GM23338 (cell line): ENCODE data around the gene GRN. TPM values are rescaled to one million over a fixed set of nuclear protein-coding genes. Genes with fewer than 3 reads are reported as not detected.

Experiments
- ATAC-seq: fragments of 200-7000 bp; cut with Tn5 transposase; 3 replicates; pipeline ENCODE4 v1.9.1; 2020
- DNase-seq: peaks from one replicate; pipeline ENCODE4 v3.0.0-alpha.2; 2015; ENCODE audit warnings: low spot score
- H2AFZ ChIP-seq: fragments of 200-600 bp; sonication (generic); 2 replicates; pipeline ENCODE4 v1.8.0; 2016; ENCODE audit warnings: antibody characterized with exemption, mild to moderate bottlenecking, moderate library complexity
- H3F3A ChIP-seq: fragments of 200-600 bp; sonication (generic); replicated peaks from 2 replicates; pipeline ENCODE4 v1.8.0; 2017; ENCODE audit warnings: antibody characterized with exemption, mixed run types, low read depth
- H3K27ac ChIP-seq: fragments of 200-600 bp; sonication (generic); 2 replicates; pipeline ENCODE4 v1.6.1; 2016; ENCODE audit warnings: low read depth
- H3K27me3 ChIP-seq: fragments of 200-600 bp; sonication (generic); 2 replicates; pipeline ENCODE4 v1.8.0; 2016; ENCODE audit warnings: mild to moderate bottlenecking, mixed run types, moderate library complexity; ENCODE audit not compliant: insufficient read depth
- H3K36me3 ChIP-seq: fragments of 200-600 bp; sonication (generic); 2 replicates; pipeline ENCODE4 v1.8.0; 2016; ENCODE audit warnings: mild to moderate bottlenecking; ENCODE audit not compliant: insufficient read depth
- H3K4me1 ChIP-seq: fragments of 200-600 bp; sonication (generic); 2 replicates; pipeline ENCODE4 v1.8.0; 2016; ENCODE audit warnings: mild to moderate bottlenecking, moderate library complexity; ENCODE audit not compliant: insufficient read depth
- H3K4me2 ChIP-seq: fragments of 200-600 bp; sonication (generic); 2 replicates; pipeline ENCODE4 v1.7.1; 2017; ENCODE audit warnings: mixed run types
- H3K4me3 ChIP-seq: fragments of 200-600 bp; sonication (generic); 2 replicates; pipeline ENCODE4 v1.6.1; 2016; ENCODE audit warnings: mixed run types
- H3K79me2 ChIP-seq: fragments of 200-600 bp; sonication (generic); replicated peaks from 2 replicates; pipeline ENCODE4 v1.8.0; 2017; ENCODE audit warnings: mild to moderate bottlenecking; ENCODE audit not compliant: insufficient read depth
- H3K9me2 ChIP-seq: fragments of 200-600 bp; sonication (generic); 2 replicates; pipeline ENCODE4 v1.8.0; 2017; ENCODE audit not compliant: insufficient read depth
- H4K20me1 ChIP-seq: fragments of 200-600 bp; sonication (generic); replicated peaks from 2 replicates; pipeline ENCODE4 v1.8.0; 2017; ENCODE audit warnings: mild to moderate bottlenecking; ENCODE audit not compliant: insufficient read depth
- H3K27ac Mint-ChIP-seq: 2 replicates; pipeline ENCODE4 v1.8.0; 2020; ENCODE audit warnings: inconsistent platforms, mild to moderate bottlenecking, moderate library complexity, mixed read lengths
- H3K27me3 Mint-ChIP-seq: 3 replicates; pipeline ENCODE4 v1.8.0; 2022; ENCODE audit warnings: low read depth, mild to moderate bottlenecking, moderate library complexity, mixed read lengths, inconsistent platforms; ENCODE audit not compliant: insufficient read depth, poor library complexity
- H3K36me3 Mint-ChIP-seq: 3 replicates; pipeline ENCODE4 v1.8.0; 2021; ENCODE audit warnings: low read depth, mild to moderate bottlenecking, inconsistent platforms, moderate library complexity, mixed read lengths
- H3K4me1 Mint-ChIP-seq: 3 replicates; pipeline ENCODE4 v1.8.0; 2020; ENCODE audit warnings: mild to moderate bottlenecking, inconsistent platforms, mixed read lengths
- H3K4me3 Mint-ChIP-seq: 3 replicates; pipeline ENCODE4 v1.8.0; 2021; ENCODE audit warnings: moderate library complexity, mild to moderate bottlenecking, inconsistent platforms, mixed read lengths
- H3K9me3 Mint-ChIP-seq: 3 replicates; pipeline ENCODE4 v1.8.0; 2020; ENCODE audit warnings: moderate library complexity, mild to moderate bottlenecking, inconsistent platforms, mixed read lengths
- CREB1 ChIP-seq: fragments of 250-450 bp; sonication (Bioruptor Pico); IDR thresholded peaks from 2 replicates; pipeline ENCODE4 v1.5.0; 2020; ENCODE audit warnings: low read depth, mild to moderate bottlenecking, moderate library complexity
- EZH2 ChIP-seq: fragments of 200-600 bp; sonication (generic); IDR thresholded peaks from one replicate; pipeline ENCODE4 v1.8.0; 2017; ENCODE audit warnings: antibody characterized with exemption, mild to moderate bottlenecking, low read depth; ENCODE audit not compliant: unreplicated experiment
- EZH2phosphoT487 ChIP-seq: fragments of 200-600 bp; sonication (generic); IDR thresholded peaks from one replicate; pipeline ENCODE4 v1.8.1; 2018; ENCODE audit warnings: antibody characterized with exemption; ENCODE audit not compliant: unreplicated experiment
- NANOG ChIP-seq: IDR thresholded peaks from 2 replicates; pipeline ENCODE4 v1.6.1; 2016; ENCODE audit warnings: antibody characterized with exemption, borderline replicate concordance
- POLR2AphosphoS5 ChIP-seq: IDR thresholded peaks from 2 replicates; pipeline ENCODE4 v1.6.1; 2016; ENCODE audit warnings: antibody characterized with exemption, low read depth
- ZNF114 ChIP-seq: fragments of 250-450 bp; sonication (Bioruptor Pico); IDR thresholded peaks from 2 replicates; pipeline ENCODE4 v1.5.0; 2020; ENCODE audit warnings: mild to moderate bottlenecking, moderate library complexity
- polyA plus RNA-seq: library from polyadenylated mRNA; unstranded; fragments of >200 nt; fragmentation: Nextera tagmentation; extraction: Ambion mirVana; gene quantifications from 2 replicates; pipeline ENCODE4 v1.2.1, GENCODE V29; 2016
- total RNA-seq: library from RNA; depleted of rRNA; stranded (reverse); fragments of >200 nt; shearing (Covaris generic); gene quantifications from 2 replicates; pipeline ENCODE4 v1.2.3, GENCODE V29; 2014
- TF ChIP-seq, protein P1 (sequence below), 2 experiments: fragments of 200-600 bp in 1 of 2; sonication (generic) in 1 of 2; conservative IDR thresholded peaks; 2 replicates each; pipeline versions ENCODE4 v1.5.1 to v1.6.1; 2016 to 2017; ENCODE audit warnings: antibody characterized with exemption in 2 of 2, low read depth in 2 of 2, mild to moderate bottlenecking in 2 of 2, moderate library complexity in 1 of 2
- TF ChIP-seq, protein P2 (sequence below): IDR thresholded peaks from one replicate; pipeline ENCODE4 v1.6.1; 2018; ENCODE audit warnings: antibody characterized with exemption; ENCODE audit not compliant: unreplicated experiment
- TF ChIP-seq, protein P3 (sequence below): fragments of 250-450 bp; sonication (Bioruptor Pico); IDR thresholded peaks from 2 replicates; pipeline ENCODE4 v1.5.0; 2020; ENCODE audit warnings: mild to moderate bottlenecking, moderate library complexity

Gene GRN
- total and polyA plus RNA-seq, 2 experiments from 2014 or later, result 101 to 216 TPM

DNA sequence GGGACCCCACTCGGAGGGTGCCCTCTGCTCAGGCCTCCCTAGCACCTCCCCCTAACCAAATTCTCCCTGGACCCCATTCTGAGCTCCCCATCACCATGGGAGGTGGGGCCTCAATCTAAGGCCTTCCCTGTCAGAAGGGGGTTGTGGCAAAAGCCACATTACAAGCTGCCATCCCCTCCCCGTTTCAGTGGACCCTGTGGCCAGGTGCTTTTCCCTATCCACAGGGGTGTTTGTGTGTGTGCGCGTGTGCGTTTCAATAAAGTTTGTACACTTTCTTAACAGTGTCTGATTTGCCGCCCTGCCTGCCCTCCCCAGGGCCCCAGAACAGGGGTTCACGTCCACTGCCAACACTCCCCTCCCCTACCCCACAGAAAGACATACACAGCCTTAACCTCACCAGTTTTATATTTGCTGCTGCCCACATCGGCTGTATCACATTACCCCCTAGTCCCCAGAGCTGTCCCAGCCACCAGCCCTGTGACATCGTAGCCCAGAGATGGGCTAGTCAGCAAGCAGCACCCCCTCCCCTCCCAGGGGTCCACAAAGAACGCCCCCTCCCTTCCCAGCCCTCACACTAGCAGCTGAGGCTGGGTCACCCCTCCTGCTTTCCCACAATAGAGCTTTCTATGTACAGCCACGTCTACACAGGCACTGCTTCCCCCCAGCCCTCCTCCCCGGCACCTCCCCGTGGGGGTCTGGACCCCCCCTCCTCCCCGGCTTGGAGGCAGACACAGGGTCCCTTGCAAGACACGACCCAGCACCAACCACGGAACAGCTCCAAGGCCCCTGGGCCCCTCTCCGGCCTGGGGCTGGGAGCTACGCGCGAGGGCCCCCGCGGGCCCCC lies 7.9 kb downstream of the GRN start (continued):
- no peak for TF ChIP-seq EZH2
- no peak for TF ChIP-seq POLR2AphosphoS5
- TF ChIP-seq CREB1 (CRISPR knock-in tag), result no peak
- TF ChIP-seq, protein P1, sequence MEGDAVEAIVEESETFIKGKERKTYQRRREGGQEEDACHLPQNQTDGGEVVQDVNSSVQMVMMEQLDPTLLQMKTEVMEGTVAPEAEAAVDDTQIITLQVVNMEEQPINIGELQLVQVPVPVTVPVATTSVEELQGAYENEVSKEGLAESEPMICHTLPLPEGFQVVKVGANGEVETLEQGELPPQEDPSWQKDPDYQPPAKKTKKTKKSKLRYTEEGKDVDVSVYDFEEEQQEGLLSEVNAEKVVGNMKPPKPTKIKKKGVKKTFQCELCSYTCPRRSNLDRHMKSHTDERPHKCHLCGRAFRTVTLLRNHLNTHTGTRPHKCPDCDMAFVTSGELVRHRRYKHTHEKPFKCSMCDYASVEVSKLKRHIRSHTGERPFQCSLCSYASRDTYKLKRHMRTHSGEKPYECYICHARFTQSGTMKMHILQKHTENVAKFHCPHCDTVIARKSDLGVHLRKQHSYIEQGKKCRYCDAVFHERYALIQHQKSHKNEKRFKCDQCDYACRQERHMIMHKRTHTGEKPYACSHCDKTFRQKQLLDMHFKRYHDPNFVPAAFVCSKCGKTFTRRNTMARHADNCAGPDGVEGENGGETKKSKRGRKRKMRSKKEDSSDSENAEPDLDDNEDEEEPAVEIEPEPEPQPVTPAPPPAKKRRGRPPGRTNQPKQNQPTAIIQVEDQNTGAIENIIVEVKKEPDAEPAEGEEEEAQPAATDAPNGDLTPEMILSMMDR (conservative IDR thresholded peaks at IDR 0.05; ENCODE audit: low read depth in 2 of 2), result no peak
- TF ChIP-seq, protein P2, sequence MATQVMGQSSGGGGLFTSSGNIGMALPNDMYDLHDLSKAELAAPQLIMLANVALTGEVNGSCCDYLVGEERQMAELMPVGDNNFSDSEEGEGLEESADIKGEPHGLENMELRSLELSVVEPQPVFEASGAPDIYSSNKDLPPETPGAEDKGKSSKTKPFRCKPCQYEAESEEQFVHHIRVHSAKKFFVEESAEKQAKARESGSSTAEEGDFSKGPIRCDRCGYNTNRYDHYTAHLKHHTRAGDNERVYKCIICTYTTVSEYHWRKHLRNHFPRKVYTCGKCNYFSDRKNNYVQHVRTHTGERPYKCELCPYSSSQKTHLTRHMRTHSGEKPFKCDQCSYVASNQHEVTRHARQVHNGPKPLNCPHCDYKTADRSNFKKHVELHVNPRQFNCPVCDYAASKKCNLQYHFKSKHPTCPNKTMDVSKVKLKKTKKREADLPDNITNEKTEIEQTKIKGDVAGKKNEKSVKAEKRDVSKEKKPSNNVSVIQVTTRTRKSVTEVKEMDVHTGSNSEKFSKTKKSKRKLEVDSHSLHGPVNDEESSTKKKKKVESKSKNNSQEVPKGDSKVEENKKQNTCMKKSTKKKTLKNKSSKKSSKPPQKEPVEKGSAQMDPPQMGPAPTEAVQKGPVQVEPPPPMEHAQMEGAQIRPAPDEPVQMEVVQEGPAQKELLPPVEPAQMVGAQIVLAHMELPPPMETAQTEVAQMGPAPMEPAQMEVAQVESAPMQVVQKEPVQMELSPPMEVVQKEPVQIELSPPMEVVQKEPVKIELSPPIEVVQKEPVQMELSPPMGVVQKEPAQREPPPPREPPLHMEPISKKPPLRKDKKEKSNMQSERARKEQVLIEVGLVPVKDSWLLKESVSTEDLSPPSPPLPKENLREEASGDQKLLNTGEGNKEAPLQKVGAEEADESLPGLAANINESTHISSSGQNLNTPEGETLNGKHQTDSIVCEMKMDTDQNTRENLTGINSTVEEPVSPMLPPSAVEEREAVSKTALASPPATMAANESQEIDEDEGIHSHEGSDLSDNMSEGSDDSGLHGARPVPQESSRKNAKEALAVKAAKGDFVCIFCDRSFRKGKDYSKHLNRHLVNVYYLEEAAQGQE, result no peak
- no peak for TF ChIP-seq ZNF114 (CRISPR knock-in tag)
- no peak for TF ChIP-seq EZH2phosphoT487

DNA sequence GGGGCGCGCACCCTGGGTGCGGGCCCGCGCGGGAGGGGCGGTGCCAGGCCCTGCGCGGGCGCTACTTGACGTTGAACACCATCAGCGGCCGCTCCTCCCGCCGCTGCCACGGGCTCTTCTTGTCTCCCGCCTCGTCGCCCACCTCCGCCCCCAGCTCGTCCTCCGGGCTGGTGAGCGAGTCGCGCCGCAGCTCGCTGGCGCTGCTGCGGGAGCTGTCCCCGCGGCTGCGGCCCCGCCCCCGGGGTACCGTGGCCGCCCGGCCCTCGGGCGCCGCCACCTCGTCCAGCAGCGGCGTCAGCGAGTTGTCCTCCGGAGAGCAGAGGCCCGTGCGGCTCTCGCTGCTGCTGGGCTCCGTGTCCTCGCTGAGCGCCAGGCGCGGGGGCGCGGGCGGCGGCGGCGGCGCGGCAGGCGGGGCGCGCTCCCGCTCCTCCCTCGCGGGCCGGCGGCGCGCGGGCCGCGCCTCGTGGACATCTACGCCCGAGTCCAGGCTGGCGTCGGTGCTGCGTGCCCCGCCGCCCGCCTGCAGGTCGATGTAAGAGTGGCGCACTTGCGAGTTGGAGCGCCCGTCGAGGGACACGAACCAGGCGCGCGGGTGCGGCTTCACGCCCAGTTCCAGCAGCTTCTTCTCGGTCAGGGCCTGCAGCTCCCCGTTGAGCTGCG lies 8.7 kb downstream of the GRN start:
- Histone ChIP-seq H3K27me3 (peaks cover 8% of the 10 kb centered on the region; the same call in 1 of the 2 replicates), H3K9me2 (no peaks in the 10 kb centered on the region), H3K79me2 (no peaks in the 10 kb centered on the region), H3K27ac (no peak overlapping the region), H3F3A (peaks cover 10% of the 10 kb centered on the region; the same call in 1 of the 2 replicates), H3K36me3 (no peaks in the 10 kb centered on the region), H4K20me1 (peaks cover 3% of the 10 kb centered on the region; the same call in 1 of the 2 replicates), H3K4me3 (peak overlapping the region; percentile 60), H3K4me2 (peak overlapping the region; percentile 89), H2AFZ (no peak overlapping the region), H3K4me1 (peaks cover 4% of the 10 kb centered on the region; the same call in 1 of the 2 replicates)
- peaks cover 9% of the 10 kb centered on the region for H3K4me1 Mint-ChIP-seq
- peaks cover 2% of the 10 kb centered on the region; the same call in 1 of the 3 replicates for H3K9me3 Mint-ChIP-seq
- no peak overlapping the region for H3K27ac Mint-ChIP-seq
- ATAC-seq, result peak; percentile 3; the same call in 2 of the 3 replicates
- peak overlapping the region; percentile 67 for H3K4me3 Mint-ChIP-seq
- TF ChIP-seq POLR2AphosphoS5 (peak; percentile 22; the same call in 1 of the 2 replicates), EZH2phosphoT487 (no peak), EZH2 (no peak), NANOG (no peak)
- TF ChIP-seq, protein P3, sequence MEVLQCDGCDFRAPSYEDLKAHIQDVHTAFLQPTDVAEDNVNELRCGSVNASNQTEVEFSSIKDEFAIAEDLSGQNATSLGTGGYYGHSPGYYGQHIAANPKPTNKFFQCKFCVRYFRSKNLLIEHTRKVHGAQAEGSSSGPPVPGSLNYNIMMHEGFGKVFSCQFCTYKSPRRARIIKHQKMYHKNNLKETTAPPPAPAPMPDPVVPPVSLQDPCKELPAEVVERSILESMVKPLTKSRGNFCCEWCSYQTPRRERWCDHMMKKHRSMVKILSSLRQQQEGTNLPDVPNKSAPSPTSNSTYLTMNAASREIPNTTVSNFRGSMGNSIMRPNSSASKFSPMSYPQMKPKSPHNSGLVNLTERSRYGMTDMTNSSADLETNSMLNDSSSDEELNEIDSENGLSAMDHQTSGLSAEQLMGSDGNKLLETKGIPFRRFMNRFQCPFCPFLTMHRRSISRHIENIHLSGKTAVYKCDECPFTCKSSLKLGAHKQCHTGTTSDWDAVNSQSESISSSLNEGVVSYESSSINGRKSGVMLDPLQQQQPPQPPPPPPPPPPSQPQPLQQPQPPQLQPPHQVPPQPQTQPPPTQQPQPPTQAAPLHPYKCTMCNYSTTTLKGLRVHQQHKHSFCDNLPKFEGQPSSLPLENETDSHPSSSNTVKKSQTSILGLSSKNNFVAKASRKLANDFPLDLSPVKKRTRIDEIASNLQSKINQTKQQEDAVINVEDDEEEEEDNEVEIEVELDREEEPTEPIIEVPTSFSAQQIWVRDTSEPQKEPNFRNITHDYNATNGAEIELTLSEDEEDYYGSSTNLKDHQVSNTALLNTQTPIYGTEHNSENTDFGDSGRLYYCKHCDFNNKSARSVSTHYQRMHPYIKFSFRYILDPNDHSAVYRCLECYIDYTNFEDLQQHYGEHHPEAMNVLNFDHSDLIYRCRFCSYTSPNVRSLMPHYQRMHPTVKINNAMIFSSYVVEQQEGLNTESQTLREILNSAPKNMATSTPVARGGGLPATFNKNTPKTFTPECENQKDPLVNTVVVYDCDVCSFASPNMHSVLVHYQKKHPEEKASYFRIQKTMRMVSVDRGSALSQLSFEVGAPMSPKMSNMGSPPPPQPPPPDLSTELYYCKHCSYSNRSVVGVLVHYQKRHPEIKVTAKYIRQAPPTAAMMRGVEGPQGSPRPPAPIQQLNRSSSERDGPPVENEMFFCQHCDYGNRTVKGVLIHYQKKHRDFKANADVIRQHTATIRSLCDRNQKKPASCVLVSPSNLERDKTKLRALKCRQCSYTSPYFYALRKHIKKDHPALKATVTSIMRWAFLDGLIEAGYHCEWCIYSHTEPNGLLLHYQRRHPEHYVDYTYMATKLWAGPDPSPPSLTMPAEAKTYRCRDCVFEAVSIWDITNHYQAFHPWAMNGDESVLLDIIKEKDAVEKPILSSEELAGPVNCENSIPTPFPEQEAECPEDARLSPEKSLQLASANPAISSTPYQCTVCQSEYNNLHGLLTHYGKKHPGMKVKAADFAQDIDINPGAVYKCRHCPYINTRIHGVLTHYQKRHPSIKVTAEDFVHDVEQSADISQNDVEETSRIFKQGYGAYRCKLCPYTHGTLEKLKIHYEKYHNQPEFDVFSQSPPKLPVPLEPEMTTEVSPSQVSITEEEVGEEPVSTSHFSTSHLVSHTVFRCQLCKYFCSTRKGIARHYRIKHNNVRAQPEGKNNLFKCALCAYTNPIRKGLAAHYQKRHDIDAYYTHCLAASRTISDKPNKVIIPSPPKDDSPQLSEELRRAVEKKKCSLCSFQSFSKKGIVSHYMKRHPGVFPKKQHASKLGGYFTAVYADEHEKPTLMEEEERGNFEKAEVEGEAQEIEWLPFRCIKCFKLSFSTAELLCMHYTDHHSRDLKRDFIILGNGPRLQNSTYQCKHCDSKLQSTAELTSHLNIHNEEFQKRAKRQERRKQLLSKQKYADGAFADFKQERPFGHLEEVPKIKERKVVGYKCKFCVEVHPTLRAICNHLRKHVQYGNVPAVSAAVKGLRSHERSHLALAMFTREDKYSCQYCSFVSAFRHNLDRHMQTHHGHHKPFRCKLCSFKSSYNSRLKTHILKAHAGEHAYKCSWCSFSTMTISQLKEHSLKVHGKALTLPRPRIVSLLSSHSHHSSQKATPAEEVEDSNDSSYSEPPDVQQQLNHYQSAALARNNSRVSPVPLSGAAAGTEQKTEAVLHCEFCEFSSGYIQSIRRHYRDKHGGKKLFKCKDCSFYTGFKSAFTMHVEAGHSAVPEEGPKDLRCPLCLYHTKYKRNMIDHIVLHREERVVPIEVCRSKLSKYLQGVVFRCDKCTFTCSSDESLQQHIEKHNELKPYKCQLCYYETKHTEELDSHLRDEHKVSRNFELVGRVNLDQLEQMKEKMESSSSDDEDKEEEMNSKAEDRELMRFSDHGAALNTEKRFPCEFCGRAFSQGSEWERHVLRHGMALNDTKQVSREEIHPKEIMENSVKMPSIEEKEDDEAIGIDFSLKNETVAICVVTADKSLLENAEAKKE (CRISPR knock-in tag), result no peak
- H3K27me3 Mint-ChIP-seq, result peaks cover 23% of the 10 kb centered on the region
- DNase-seq, result peak; percentile 64
- peaks cover 8% of the 10 kb centered on the region for H3K36me3 Mint-ChIP-seq
